ENCODE measurements around the gene SNCB. TPM values are rescaled to one million over a fixed set of nuclear protein-coding genes. Genes with fewer than 3 reads are reported as not detected.
A peak's percentile ranks its signal among the peaks of the same experiment; 100 is the strongest.

Gene SNCB
- total and polyA plus RNA-seq, 5 donors: 0.74 to 3.2 (median 1.6) TPM; not detected in 1

DNA sequence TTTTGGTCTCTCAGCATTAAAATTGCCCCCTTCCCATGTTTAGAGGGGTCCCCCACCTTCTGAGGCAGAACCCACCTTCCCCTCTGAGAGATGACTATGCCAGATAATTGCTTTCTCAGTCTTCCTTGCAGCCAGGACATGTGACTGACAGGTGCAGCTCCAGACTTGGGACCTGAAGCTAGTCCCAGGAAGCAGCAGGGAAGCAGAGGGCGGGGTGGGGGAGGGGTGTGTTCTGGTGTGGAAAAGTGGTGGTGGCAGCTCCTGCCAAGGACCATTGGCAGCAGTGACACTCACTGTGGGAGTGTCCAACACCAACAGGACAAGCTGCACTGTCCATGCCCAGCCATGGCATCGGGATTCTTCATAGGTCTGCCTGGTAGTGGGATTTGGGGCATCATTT is 2.4 kb upstream of the SNCB start:
- peak in 1 of 3 donors; percentile 60 for DNase-seq
- ATAC-seq: peak; percentile 31 to 64
- H3K4me3 ChIP-seq (ENCODE audit: low read length): no peak overlapping the region
- H3K4me1 ChIP-seq (ENCODE audit: control insufficient read depth, insufficient read depth, low read length): no peaks in the 10 kb centered on the region
- WGBS: 80% methylated on average over 2 of the region's 2 CpGs
- H3K27ac ChIP-seq (ENCODE audit: low read length): no peak overlapping the region
- no peaks in the 10 kb centered on the region for H3K9me3 ChIP-seq (ENCODE audit: control insufficient read depth, low read length)
- H3K27me3 ChIP-seq (ENCODE audit: control insufficient read depth, insufficient read depth): no peaks in the 10 kb centered on the region
- intact Hi-C loops (cut with DNase I): loop anchor here in 1 of 4 donors (10.0 kb wide), 1 partner anchor 58 kb away; no protein-coding TSS in a partner anchor

DNA sequence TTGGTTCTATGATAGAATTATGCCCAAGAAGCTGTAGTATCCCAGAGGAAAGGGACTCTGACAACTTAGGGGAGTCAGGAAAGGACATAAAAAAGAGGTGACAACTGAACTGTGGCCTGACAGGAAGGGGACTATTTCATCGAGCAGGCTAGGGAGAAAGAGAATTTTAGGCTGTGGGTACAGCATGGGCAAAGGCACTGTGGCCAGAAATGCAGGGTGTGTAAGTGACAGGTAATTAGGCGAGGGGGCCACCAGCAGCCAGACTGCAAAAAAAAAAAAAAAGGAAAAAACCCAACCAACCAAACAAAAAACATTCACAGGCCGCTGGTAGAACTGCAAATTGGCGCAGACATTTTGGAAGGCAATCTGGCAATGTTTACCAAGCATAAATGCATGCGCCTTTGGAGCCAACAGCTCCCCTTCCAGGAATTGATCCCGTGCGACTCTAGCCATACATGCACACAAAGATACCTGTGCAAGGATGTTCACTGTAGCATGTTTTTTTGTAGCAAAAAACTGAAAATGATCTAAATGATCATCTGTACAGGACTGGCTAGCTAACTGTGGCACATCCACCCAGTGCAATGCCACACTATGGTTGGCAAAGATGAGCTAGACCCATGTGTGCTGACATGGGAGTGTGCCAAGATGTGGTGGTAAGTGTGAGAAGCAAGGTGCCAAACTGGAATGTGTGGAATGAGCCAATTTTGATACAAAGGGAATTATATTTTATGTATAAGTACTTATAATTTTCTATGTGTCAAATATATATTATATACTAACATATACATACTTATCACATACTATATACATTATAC is 1.3 kb upstream of the SNCB start:
- no peak overlapping the region for H3K27ac ChIP-seq (ENCODE audit: low read length)
- no peaks in the 10 kb centered on the region for H3K4me1 ChIP-seq (ENCODE audit: control insufficient read depth, insufficient read depth, low read length)
- intact Hi-C loops (cut with DNase I): loop anchor here in 1 of 4 donors (10.0 kb wide), 1 partner anchor 57 kb away; no protein-coding TSS in a partner anchor
- no peaks in the 10 kb centered on the region for H3K9me3 ChIP-seq (ENCODE audit: control insufficient read depth, low read length)
- ATAC-seq (no peak), DNase-seq (peak in 1 of 3 donors; percentile 6)
- H3K4me3 ChIP-seq (ENCODE audit: low read length): no peak overlapping the region
- WGBS: 85% methylated on average over 7 of the region's 7 CpGs
- H3K27me3 ChIP-seq (ENCODE audit: control insufficient read depth, insufficient read depth): no peaks in the 10 kb centered on the region

DNA sequence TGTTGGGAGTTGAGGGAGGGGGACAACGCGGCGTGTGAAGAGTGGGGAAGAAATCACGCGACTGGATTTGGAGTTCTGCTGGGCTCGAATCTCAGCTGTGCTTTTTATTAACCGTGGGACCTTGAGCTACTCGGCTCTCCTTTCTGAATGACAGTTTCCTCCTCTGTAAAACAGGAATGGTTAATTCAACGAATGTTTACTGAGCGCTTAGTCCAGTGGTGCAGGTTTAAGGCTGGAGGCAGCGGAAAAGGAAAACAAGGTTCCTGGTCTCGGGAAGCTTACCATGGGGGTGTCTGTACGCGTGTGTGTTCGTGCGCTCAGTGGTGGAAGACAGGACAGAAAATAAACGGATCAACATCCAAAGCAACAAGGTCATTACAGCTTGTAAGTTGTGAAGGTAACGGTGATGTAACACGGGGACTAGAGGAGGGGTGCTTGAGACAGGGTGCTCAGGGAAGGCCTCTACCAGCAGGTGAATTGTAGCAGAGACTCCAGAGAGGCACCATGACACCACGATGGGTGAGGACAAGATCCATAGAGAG is 418 bp upstream of the SNCB start:
- DNase-seq: peak in 1 of 3 donors; percentile 6
- Histone ChIP-seq H3K4me1 (ENCODE audit: control insufficient read depth, insufficient read depth, low read length) (no peaks in the 10 kb centered on the region), H3K27me3 (ENCODE audit: control insufficient read depth, insufficient read depth) (no peaks in the 10 kb centered on the region), H3K4me3 (ENCODE audit: low read length) (peak overlapping the region; percentile 33), H3K9me3 (ENCODE audit: control insufficient read depth, low read length) (no peaks in the 10 kb centered on the region), H3K27ac (ENCODE audit: low read length) (no peak overlapping the region)
- intact Hi-C loops (cut with DNase I): loop anchor here in 1 of 4 donors (10.0 kb wide), 1 partner anchor 56 kb away; no protein-coding TSS in a partner anchor
- 9% methylated on average over 20 of the region's 20 CpGs for WGBS
- ATAC-seq: no peak

DNA sequence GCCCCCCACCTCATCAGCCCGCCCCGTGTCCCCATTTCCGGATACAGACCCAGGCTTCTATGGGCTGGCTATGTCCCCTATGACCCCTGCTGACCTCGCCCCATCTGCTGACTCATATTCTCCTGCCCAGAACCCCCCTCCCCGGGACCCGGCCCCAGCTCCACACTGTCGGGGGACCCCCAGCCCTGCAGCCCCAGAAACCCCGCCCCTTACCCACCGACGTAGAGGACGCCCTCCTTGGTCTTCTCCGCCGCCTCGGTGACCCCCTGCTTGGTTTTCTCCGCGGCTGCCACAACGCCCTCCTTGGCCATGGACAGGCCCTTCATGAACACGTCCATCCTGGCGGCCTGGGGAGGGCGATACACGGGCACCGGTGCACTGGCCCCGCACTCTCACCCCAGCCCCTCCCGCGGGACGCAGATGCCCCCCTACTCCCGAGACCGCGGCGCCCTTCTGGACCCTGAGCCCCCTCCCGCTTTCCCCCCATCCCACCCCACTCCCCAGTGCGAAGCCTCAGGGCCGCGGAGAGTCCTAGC is 949 bp downstream of the SNCB start:
- Histone ChIP-seq H3K4me1 (ENCODE audit: control insufficient read depth, insufficient read depth, low read length) (no peaks in the 10 kb centered on the region), H3K27ac (ENCODE audit: low read length) (no peak overlapping the region), H3K4me3 (ENCODE audit: low read length) (no peak overlapping the region), H3K27me3 (ENCODE audit: control insufficient read depth, insufficient read depth) (no peaks in the 10 kb centered on the region), H3K9me3 (ENCODE audit: control insufficient read depth, low read length) (no peaks in the 10 kb centered on the region)
- ATAC-seq (peak in 1 of 2 donors; percentile 4), DNase-seq (peak in 1 of 3 donors; percentile 38)
- intact Hi-C loops (cut with DNase I): no loop called here
- WGBS: 5% methylated on average over 34 of the region's 34 CpGs

DNA sequence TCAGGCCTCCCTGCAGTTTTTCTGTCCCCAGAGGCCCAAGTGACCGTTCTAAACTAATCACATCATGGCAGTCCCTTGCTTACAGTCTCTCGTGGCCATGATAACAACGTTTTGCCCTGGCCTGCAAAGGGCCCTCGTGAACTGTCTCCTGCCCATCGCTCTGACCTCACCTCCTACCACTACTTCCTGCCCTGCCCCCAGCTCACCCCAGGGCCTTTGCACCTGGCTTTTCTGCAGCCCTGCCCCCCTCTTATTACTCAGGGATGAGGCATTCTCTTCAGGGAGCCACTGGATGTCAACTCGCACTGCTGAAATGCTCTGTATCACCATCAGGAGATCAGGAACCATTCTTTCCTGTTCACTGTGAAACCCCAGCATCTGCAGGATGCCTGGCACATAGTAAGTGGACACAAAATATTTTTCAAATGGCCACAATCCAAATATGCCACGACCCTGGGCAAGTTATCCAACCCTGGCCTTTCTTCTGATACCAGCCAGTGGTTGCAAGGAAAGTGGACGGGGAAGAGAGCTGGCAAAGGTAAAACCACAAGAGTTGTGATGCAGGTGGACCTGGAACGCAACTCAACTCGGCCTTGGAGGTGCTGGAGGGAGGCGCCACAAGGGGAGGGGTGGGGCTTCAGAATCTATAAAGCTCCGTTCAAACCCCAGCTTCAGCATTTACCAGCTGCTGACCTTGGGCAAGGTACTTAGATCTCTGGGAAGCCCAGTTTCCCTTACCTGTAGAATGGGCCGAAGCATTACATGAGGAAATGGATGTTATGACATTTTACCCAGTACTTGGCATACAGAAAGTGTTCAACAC is 1.7 kb downstream of the SNCB start:
- Histone ChIP-seq H3K4me1 (ENCODE audit: control insufficient read depth, insufficient read depth, low read length) (no peaks in the 10 kb centered on the region), H3K27ac (ENCODE audit: low read length) (no peak overlapping the region), H3K27me3 (ENCODE audit: control insufficient read depth, insufficient read depth) (no peaks in the 10 kb centered on the region), H3K9me3 (ENCODE audit: control insufficient read depth, low read length) (no peaks in the 10 kb centered on the region), H3K4me3 (ENCODE audit: low read length) (no peak overlapping the region)
- DNase-seq (peak in 1 of 3 donors; percentile 5), ATAC-seq (no peak)
- intact Hi-C loops (cut with DNase I): no loop called here
- 55% methylated on average over 13 of the region's 13 CpGs for WGBS

DNA sequence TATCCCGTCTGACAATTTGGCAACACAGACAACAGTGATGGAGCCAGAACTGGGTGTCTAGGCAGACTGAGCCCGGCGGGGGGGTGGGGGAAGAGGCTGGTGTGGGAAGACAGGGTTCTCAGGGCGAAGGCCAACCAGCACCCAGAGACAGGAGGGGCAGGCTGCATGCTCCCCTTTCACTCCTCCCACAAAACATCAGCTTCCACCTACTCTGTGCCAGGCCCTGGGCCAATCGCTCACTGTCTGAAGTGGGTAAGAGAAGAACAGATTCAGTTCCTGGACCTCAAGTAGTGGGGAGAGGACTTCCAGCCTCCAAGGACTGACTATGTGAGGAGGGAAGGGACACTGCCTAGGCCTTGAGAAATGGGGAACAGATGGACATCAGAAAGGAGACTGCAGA is 2.8 kb downstream of the SNCB start:
- Histone ChIP-seq H3K9me3 (ENCODE audit: control insufficient read depth, low read length) (no peaks in the 10 kb centered on the region), H3K27ac (ENCODE audit: low read length) (no peak overlapping the region), H3K4me1 (ENCODE audit: control insufficient read depth, insufficient read depth, low read length) (no peaks in the 10 kb centered on the region), H3K27me3 (ENCODE audit: control insufficient read depth, insufficient read depth) (no peaks in the 10 kb centered on the region), H3K4me3 (ENCODE audit: low read length) (no peak overlapping the region)
- WGBS: 74% methylated on average over 5 of the region's 5 CpGs
- ATAC-seq (no peak), DNase-seq (peak in 1 of 3 donors; percentile 13)
- intact Hi-C loops (cut with DNase I): no loop called here

DNA sequence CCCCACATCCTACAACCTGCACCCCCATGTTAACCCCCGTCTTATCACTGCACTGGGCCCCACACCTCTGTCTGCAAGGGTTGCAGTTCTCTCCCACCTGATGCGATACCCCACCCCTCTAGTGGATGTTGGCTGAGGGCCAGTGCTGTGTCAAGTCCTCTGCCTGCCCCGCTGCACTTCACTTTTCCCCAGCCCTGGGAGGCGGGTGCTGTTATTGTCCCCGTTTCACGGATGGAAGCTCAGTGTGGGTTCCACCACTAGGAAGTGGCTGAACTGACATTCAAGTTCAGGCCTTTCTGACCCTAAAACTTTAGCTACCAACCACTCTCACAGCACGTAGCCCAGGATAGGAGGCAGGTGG is 3.5 kb downstream of the SNCB start:
- intact Hi-C loops (cut with DNase I): no loop called here
- ATAC-seq (no peak), DNase-seq (peak in 2 of 3 donors; percentile 35 to 55)
- H3K4me3 ChIP-seq (ENCODE audit: low read length): no peak overlapping the region
- 53% methylated on average over 7 of the region's 7 CpGs for WGBS
- no peaks in the 10 kb centered on the region for H3K4me1 ChIP-seq (ENCODE audit: control insufficient read depth, insufficient read depth, low read length)
- no peaks in the 10 kb centered on the region for H3K9me3 ChIP-seq (ENCODE audit: control insufficient read depth, low read length)
- H3K27ac ChIP-seq (ENCODE audit: low read length): no peak overlapping the region
- no peaks in the 10 kb centered on the region for H3K27me3 ChIP-seq (ENCODE audit: control insufficient read depth, insufficient read depth)

DNA sequence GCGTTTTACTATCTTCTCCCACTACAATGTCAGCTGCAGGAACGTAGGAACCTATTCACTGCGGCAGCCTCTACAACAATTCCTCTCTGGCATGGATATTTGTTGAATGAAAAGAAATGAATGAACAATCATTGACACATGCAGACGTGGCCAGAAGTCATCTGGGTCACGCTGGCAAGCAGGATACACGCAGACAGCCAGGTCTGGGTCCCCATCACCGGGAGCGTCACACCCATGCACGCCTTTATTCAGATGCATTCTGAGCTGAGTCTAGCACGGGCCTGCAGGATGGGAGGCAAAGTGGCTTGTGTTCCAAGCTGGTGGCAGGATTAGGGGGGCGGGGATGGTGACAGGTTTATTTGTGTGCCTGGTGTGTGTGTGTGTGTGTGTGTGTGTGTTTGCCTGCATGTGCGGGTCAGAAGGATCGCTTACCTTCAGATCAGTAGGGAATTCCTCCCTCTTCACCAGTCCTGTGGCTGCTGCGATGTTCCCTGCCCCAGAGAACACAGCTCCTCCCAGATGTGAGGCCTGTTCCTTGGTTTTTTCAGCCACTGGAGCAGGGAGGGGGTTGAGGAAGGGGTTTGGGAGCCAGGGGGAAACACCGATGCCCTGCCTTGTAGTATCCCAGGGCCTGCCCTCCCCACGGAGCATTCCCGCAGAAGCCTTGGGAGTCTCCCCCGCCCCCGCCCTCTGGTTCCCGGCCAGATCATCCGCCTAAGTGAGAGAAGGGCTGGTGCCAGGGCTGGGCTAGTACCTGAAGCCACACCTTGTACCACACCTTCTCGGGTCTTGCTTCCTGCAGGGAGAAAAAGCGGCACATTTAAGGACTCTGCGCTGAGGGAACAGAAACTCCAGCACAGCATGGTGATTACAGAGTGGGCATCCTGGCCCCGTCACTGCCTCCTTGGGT is 4.1 kb downstream of the SNCB start:
- H3K27me3 ChIP-seq (ENCODE audit: control insufficient read depth, insufficient read depth): no peaks in the 10 kb centered on the region

DNA sequence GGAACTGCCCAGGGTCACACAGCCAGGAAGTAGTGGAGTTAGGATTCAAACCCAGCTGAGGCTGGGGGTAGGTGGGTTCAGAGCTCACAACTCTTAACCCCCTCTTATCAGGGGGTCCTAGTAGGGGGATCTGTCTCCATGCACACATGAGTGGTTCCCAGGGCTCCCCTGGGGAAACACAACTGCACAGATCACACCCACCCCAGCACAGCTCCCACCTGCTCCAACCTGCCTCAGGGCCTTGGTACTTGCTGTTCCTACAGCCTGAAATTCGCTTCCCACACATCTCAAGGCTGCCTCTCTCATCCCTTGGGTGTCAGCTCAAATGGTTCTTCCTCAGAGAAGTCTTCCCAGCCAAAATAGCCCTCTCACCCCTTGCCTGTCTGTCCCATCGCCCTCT is 4.8 kb downstream of the SNCB start:
- Histone ChIP-seq H3K27me3 (ENCODE audit: control insufficient read depth, insufficient read depth) (no peaks in the 10 kb centered on the region), H3K27ac (ENCODE audit: low read length) (no peak overlapping the region), H3K9me3 (ENCODE audit: control insufficient read depth, low read length) (no peaks in the 10 kb centered on the region), H3K4me3 (ENCODE audit: low read length) (no peak overlapping the region), H3K4me1 (ENCODE audit: control insufficient read depth, insufficient read depth, low read length) (no peaks in the 10 kb centered on the region)
- intact Hi-C loops (cut with DNase I): no loop called here
- DNase-seq: peak in 1 of 3 donors; percentile 9
- WGBS: 67% methylated on average over 2 of the region's 2 CpGs
- no peak for ATAC-seq

More for the DNA sequence above, 4.1 kb downstream of the SNCB start:
- WGBS: 44% methylated on average over 25 of the region's 25 CpGs
- intact Hi-C loops (cut with DNase I): no loop called here
- ATAC-seq: no peak
- Histone ChIP-seq H3K4me3 (ENCODE audit: low read length) (no peak overlapping the region), H3K9me3 (ENCODE audit: control insufficient read depth, low read length) (no peaks in the 10 kb centered on the region), H3K27ac (ENCODE audit: low read length) (no peak overlapping the region), H3K4me1 (ENCODE audit: control insufficient read depth, insufficient read depth, low read length) (no peaks in the 10 kb centered on the region)
- peak in 1 of 3 donors; percentile 7 for DNase-seq

DNA sequence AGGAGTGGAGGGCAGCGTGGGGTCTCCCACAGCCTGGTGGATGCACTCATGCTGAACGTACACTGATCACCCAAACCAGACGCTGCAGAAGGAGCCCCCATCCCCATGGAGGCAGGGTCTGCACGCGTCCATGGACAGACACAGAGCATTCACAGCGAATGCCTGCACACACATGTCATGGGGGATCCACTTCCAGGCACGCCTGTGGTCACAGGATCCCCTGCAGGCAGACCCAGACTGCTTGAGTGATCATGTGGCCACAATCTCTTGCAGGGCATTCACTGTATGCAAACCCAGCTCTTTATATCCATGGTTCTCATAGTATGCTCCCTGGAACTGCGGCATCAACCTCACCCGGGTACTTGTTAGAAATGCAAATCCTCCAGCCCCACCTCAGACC is 5.4 kb downstream of the SNCB start:
- DNase-seq (peak in 1 of 3 donors; percentile 22), ATAC-seq (no peak)
- 62% methylated on average over 9 of the region's 9 CpGs for WGBS
- H3K9me3 ChIP-seq (ENCODE audit: control insufficient read depth, low read length): no peaks in the 10 kb centered on the region
- no peak overlapping the region for H3K27ac ChIP-seq (ENCODE audit: low read length)
- no peak overlapping the region for H3K4me3 ChIP-seq (ENCODE audit: low read length)
- intact Hi-C loops (cut with DNase I): no loop called here
- no peaks in the 10 kb centered on the region for H3K4me1 ChIP-seq (ENCODE audit: control insufficient read depth, insufficient read depth, low read length)
- no peaks in the 10 kb centered on the region for H3K27me3 ChIP-seq (ENCODE audit: control insufficient read depth, insufficient read depth)

Data from right cardiac atrium (tissue), 5 donors.